SHP77 (cell line): ENCODE data around the gene KLK13.
A peak's percentile ranks its signal among the peaks of the same experiment; 100 is the strongest.

Source experiments
- DNase-seq, 2 experiments: peaks; one replicate each; lab custom pipeline; 2025; lab: John Stamatoyannopoulos, UW

KLK13 gene, protein sequence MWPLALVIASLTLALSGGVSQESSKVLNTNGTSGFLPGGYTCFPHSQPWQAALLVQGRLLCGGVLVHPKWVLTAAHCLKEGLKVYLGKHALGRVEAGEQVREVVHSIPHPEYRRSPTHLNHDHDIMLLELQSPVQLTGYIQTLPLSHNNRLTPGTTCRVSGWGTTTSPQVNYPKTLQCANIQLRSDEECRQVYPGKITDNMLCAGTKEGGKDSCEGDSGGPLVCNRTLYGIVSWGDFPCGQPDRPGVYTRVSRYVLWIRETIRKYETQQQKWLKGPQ

DNA sequence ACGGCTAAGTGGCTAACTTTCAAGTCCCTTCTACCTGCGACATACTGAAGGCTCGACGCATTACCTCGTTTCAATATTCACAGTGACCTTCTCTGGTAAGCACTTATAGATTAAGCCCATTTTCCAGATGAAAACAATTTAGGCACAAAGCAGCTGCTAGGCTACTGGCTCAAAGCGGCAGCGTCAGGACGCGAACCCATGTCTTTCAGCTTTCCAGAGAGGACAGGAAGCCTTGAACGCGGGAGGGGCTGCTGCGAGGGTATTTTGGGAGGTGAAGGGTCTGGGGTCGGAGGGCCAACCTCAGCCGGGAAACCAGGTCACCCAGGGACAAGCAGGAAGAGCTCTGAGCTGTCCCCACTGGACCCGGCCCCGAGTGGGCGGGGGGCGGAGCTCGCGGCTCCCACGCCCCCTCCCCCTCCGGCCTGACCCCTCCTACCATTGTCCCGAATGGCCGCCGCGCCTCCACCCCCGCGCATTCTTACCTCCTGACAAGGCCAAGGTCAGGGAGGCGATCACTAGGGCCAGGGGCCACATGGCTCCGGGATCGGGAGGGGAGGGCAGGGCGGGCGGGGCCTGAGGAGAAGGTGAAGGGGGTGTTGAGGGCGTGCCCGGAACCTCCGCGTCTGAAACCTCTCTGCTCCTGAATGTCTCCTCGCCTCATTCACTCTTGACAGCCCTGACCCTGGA lies at the start of gene KLK13:
Gene KLK13 (minus strand): TSS at position 559 of the 687 bp plus-strand sequence. CDS start 25 bp downstream, at position 534.
- DNase-seq, result no peak

- DNase-seq, result no peak
Observed at GRCh38 chr19:51114087-51114729, 49.3 kb upstream of the KLK13 start.

GRCh38 chr19:51111606-51112005 lies 46.7 kb upstream of the KLK13 start:
- no peak for DNase-seq

DNA sequence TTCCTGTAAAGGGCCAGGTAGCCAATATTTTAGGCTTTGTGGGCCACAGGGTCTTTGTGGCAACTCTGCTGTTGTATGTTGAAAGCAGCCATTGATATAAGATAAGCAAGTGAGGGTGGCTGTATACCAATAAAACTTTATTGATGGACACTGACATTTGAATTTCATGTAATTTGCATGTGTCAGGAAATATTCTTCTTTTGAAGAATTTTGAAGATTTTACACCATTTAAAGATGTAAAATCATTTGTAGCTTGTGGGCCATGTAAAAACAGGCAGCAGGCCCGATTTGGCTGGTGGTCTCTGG lies 45.7 kb upstream of the KLK13 start:
- DNase-seq, result no peak

DNA sequence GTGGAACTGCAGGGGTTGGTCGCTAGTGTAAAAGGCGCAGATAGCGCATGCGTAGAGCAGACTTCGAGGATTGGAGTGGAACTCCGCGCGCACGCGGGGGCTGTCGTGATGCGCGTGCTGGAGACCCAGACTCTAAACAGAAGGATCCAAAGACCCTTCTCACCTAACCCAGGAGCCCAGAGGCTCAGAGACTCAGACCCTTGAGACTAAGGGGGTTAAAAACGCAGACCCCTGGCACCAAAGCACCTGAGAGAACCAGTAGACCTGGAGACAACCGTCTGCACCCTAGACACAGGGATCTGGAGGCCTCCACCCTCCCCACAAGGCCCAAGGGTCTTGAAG lies 43.9 kb upstream of the KLK13 start:
- DNase-seq, result peak in 1 of 2 experiments; percentile 72

GRCh38 chr19:51108066-51108804 lies 43.3 kb upstream of the KLK13 start, which contains the start of gene CTU1:
Gene CTU1 (minus strand): TSS chr19:51108409. CDS start chr19:51104569, 3,840 bp downstream.
- peak; percentile 98 to 99 for DNase-seq

GRCh38 chr19:51107406-51108065 lies 42.6 kb upstream of the KLK13 start:
- peak in 1 of 2 experiments; percentile 36 for DNase-seq

DNA sequence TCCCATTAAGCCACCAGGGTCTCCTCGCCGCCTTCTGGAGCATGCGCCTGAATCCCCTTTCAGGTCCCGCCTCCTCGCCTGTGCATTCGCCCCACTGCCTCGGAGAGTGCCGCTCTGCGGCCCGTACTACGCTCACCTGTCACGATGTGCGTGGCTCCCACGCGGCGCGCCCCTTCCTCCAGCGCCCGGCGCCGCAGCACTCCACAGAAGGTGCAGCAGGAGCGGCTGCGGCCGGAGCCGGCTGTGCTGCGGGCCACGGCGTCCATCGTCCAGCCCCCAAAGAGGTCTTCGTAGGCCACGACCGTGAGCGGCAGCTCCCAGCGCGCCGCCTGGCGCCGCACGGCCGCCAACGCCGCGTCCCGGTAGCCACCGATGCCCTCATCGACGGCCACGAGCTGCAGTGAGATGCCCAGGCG lies 39.0 kb upstream of the KLK13 start:
- DNase-seq, result no peak

- no peak for DNase-seq
Observed at GRCh38 chr19:51102991-51103390, 38.1 kb upstream of the KLK13 start.

DNA sequence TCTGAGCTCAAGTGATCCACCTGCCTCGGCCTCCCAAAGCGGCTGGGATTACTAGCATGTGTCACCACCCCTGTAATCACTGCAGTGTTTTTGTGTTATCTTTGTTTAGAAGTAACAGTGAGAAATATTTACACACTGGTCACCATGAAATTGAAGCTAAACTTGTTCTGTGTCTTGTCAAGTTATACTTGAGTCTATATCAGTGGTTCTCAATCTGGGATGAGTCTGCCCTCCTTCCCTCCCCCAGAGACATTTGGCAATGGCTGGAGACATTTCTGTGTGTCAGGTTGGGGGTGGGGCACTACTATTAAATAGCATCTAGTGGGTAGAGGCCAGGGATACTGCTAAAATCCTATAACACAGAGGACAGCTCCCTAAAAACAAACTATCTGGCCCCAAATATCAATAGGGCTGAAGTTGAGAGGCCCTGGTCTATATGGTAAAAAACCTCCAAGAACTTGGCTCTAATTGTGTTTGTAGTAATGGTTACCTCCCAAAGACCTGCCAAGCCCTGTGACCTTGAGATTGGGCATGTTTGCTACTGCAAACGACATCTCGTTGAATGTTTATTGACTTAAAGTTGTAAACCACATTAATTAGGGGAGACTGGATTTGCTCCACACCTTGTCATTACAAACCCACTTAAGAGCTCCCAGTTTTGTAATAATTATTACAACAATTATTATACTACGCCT lies 36.4 kb upstream of the KLK13 start:
- no peak for DNase-seq

DNA sequence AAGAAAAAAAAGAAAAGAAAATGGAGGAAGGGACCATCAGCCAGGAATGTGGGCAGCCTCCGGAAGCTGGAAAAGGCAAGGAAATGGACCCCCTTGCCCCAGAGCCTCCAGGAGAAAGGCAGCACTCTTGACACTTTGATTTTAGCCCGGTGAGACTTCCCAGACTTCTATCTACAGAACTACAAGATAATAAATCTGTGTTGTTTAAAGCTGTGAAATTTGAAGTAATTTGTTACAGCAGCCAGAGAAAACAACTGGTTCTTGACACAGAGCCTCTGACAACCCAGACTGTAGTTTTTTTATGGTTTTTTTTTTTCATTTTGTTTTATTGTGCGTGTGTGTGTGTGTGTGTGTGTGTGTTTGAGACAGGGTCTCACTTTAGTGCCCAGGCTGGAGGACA lies 35.7 kb upstream of the KLK13 start:
- DNase-seq, result no peak

DNA sequence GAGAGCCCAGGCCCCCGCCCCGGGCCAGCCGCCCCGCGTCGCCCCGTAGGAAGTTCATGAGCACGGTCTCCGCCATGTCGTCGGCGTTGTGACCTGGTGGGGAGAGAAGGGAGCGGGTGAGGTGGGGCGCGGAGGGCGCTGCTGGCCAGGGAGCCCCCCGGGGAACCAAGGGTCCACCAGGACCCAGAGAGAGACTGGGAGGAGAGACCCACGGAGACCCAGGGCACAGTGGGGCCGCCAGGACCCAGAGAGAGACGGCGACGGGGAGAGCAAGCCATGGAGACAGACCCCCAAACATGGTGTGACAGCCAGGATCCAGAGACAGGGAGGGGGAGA lies 34.1 kb upstream of the KLK13 start:
- DNase-seq, result no peak

DNA sequence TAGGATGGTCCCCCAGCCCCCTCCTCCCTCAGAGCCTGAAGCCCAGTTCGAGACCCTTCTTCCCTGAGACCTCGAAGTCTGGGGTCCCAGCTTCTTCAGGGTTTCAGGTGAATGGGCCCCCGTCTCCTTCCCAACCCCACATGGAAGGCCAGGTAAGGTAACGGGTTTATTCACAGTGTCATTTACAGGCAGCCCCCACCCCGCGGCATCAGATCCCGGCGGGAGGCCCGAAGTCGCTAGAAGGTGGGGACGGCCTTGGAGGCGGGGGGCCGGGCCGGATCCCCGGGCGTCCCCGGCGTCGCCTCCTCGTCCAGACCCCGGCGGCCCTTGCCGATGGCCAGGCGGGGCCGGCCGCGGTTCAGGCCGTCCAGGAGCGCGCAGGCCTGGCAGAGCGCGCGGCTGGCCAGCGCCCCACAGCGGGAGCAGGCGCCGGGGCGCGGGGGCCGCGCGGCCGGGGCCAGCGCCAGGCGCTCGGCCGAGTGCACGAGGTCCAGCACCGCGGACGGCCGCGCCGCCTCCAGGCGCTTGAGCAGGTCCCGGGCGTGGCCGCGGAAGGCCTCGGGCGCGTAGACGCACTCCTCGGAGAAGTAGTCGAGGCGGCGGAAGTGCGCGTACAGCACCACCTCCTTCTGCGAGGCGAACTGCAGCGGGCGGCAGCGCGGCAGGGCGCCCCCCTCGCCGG lies 33.6 kb upstream of the KLK13 start:
- no peak for DNase-seq

DNA sequence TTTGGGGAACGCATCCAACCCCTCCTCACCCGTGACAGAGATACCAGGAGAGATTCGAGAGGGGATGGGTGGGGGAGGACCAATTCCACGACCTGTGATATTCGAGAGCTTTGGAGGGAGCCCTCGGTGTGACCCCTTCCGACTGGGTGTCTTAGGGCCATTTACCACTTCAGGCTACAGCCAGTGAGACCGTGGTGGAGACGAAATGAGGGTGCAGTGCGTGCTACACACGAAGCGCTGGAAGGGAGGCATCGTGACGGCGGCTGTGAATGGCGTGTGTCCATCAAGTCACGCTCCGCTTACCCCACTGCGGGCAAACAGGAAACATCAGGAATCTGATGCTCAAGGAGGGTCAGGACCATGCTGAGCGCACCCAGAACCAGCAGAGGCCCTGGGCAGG lies 32.9 kb upstream of the KLK13 start:
- DNase-seq, result no peak

DNA sequence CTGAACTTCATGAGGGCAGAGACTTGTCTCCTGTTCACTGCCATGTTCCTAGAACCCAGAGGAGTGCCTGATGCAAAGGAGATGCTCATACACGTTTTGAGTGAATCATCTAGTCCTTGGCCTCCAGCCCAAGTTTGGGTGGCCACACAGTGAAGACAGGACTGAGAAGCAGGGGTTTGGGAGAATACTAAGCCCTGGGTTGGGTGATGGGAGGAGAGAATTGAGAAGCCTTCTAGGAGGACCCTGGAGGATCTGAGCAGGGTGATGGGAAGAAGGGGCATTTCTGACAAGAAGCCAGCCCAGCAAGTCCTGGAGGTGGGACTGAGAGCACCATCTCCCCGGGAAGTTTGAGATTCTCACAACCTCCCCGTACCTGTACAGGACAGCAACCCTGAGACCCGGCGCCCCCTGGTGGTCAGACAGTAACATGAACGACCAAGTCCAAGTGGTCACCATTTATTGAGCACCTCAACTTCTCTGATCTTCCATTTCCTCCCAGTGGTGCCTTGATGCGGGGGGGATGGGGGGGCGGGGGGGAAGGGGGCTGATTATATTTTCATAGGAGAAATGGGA lies 32.4 kb upstream of the KLK13 start:
- DNase-seq, result peak in 1 of 2 experiments; percentile 65

DNA sequence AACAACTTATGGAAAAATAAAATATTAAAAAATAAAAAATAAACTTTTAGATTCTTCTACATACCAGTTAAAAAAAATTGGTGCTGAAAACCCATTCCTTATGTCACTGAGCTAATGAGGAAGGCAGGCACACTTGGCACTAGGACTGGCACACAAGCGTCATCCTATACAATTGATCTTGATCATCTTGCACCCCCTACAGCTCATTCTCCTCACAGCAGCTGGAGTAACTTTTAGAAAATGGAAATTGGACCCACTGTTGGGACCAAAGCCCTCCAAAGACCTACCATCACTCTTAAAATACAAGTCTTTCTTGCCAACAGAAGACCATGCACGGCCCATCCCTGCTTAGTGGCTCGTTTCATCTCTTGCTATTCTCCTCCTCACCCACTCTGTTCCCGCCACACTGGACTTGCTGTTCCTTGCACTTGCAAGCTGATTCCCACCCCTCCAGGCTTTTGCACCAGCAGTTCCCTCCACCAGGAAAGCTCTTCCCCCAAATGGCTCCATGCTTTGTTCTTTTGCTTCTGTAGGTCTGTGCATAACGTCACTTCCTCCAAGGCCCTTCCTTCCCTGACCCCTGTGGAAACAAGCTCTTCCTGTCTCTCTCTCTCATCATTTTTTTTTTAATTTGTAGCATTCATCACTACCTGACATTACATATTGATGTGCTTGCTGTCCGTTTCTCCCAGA lies 31.7 kb upstream of the KLK13 start:
- peak in 1 of 2 experiments; percentile 27 for DNase-seq

DNA sequence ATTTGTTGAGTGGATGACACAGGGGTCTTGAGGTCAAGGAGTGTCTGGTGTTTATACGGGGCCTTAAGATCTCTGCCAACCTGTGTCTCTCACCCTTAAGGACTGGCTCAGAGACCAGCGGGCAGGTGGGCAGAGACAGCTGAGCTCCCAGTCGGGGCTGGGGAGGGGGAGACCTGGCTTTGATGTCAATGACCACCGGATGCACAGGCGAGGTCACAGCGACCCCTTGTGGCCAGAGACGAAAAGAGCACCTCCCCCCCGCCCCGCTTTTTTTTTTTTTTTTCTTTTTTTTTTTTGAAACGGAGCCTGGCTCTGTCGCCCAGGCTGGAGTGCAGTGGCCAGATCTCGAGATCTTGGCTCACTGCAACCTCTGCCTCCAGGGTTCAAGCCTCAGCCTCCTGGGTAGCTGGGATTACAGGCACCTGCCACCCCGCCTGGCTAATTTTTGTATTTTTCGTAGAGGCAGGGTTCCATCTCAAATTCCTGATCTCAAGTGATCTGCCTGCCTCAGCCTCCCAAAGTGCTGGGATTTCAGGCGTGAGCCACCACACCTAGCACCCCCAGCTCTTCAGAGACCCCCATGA lies 29.9 kb upstream of the KLK13 start:
- DNase-seq, result peak in 1 of 2 experiments; percentile 19

DNA sequence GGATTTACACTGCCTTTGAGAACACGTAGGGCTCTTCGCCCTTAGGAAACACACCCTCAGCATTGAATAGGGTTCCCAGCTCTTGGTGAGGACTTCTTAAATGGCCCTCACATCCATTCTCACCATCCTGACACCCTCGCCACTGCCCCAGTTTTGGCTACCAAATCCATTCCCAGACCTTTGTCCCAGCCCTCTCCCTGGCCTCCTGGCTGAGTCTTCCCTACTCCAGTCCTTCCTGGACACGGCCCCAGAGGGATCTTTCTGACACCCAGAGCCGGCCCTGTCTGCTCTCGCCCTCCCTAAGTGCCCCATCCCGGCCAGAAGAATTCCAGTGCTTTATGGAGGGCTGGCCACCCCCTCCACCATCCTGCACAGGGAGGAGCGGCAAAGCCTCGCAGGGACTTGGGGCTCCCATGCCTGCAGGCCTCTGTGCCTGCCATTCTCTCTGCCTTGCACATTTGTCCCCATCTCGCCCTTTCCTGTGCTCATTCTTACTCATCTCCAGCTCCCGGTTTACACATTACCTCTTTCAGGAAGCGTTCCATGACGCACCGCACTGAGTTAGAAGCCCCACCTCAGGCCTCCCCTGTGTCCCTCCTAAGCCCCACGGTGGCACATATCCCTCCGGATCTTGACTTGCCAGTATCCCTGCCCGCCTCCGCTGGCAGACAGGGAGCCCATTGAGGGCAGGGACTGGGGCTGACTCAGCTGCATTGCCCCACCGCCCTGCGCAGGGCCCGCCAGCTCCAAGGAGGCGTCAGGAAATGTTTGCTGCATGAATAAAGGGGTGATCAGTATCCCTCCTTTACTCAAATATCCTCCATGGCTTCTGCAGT lies 28.8 kb upstream of the KLK13 start:
- DNase-seq, result no peak

DNA sequence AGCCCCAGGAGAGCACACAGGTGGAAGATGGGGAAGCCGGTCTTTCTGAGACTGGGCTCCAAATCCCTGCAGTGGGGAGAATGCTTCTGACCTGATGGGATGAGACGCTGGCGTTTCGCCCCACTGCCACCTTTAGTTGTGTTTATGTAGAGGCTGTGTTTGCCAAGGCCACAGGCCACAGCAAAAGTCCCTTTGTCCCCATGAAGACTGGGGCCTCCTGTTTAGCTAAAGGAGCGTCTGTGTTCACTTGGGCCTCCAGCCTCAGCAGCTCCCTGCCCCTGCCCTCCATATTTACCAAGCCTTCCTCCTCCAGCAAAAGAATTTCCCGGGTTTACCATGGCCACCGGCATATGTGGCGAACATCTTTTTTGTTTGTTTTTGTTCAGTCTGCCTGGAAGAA lies 28.2 kb upstream of the KLK13 start:
- DNase-seq, result no peak
